Hepatocyte (in vitro differentiated cells): ENCODE measurements around the gene IARS1. TPM values are rescaled to one million over a fixed set of nuclear protein-coding genes. Genes with fewer than 3 reads are reported as not detected.

Source experiments
- DNase-seq: peaks from one replicate; pipeline ENCODE4 v3.0.0-alpha.2; 2016; ENCODE audit warnings: low spot score
- H2AFZ ChIP-seq: fragments of 200-600 bp; sonication (generic); 2 replicates; pipeline ENCODE4 v1.6.0; 2016; ENCODE audit warnings: antibody characterized with exemption, mild to moderate bottlenecking
- H3K27ac ChIP-seq: fragments of 200-600 bp; sonication (generic); 2 replicates; pipeline ENCODE4 v1.5.1; 2016; ENCODE audit warnings: mild to moderate bottlenecking
- H3K27me3 ChIP-seq: fragments of 200-600 bp; sonication (generic); 2 replicates; pipeline ENCODE4 v1.6.1; 2016
- H3K36me3 ChIP-seq: fragments of 200-600 bp; sonication (generic); replicated peaks from 2 replicates; pipeline ENCODE4 v1.5.1; 2016; ENCODE audit warnings: low read depth; ENCODE audit not compliant: insufficient read depth
- H3K4me1 ChIP-seq: fragments of 200-600 bp; sonication (generic); 2 replicates; pipeline ENCODE4 v1.5.1; 2016; ENCODE audit warnings: mild to moderate bottlenecking, moderate library complexity; ENCODE audit not compliant: insufficient read depth
- H3K4me2 ChIP-seq: fragments of 200-600 bp; sonication (generic); 2 replicates; pipeline ENCODE4 v1.6.0; 2016
- H3K4me3 ChIP-seq: fragments of 200-600 bp; sonication (generic); 2 replicates; pipeline ENCODE4 v1.5.1; 2016; ENCODE audit warnings: mild to moderate bottlenecking
- H3K79me2 ChIP-seq: fragments of 200-600 bp; sonication (generic); 2 replicates; pipeline ENCODE4 v1.6.0; 2017; ENCODE audit warnings: mild to moderate bottlenecking
- H3K9me2 ChIP-seq: fragments of 200-600 bp; sonication (generic); replicated peaks from 2 replicates; pipeline ENCODE4 v1.6.0; 2017; ENCODE audit warnings: mild to moderate bottlenecking; ENCODE audit not compliant: insufficient read depth
- H3K9me3 ChIP-seq: fragments of 200-600 bp; sonication (generic); 2 replicates; pipeline ENCODE4 v1.5.1; 2016; ENCODE audit warnings: low read depth, mild to moderate bottlenecking
- H4K20me1 ChIP-seq: fragments of 200-600 bp; sonication (generic); 2 replicates; pipeline ENCODE4 v1.6.0; 2016; ENCODE audit warnings: mild to moderate bottlenecking; ENCODE audit not compliant: insufficient read depth, poor library complexity, severe bottlenecking
- EZH2 ChIP-seq: fragments of 200-600 bp; sonication (generic); IDR thresholded peaks from 2 replicates; pipeline ENCODE4 v1.6.1; 2016; ENCODE audit warnings: antibody characterized with exemption, mild to moderate bottlenecking, borderline replicate concordance
- EZH2phosphoT487 ChIP-seq: fragments of 200-600 bp; sonication (generic); IDR thresholded peaks from one replicate; pipeline ENCODE4 v1.6.1; 2018; ENCODE audit warnings: antibody characterized with exemption, mild to moderate bottlenecking, low read depth, moderate library complexity; ENCODE audit not compliant: unreplicated experiment, severe bottlenecking
- WGBS: methylation state at CpG from one replicate; pipeline ENCODE4 v1.1.6; 2016; ENCODE audit warnings: low lambda C conversion rate; ENCODE audit errors: missing lambda C conversion rate; 5-methylcytosine and 5-hydroxymethylcytosine counted together
- polyA plus RNA-seq: library from polyadenylated mRNA; unstranded; fragments of >200 nt; fragmentation: Nextera tagmentation; extraction: Ambion mirVana; gene quantifications from 2 replicates; pipeline ENCODE4 v1.2.1, GENCODE V29; 2016
- total RNA-seq: library from RNA; depleted of rRNA; stranded (reverse); fragments of >200 nt; gene quantifications from 2 replicates; pipeline ENCODE4 v1.2.3, GENCODE V29; 2014
- TF ChIP-seq, protein P1 (sequence below): fragments of 200-600 bp; sonication (generic); IDR thresholded peaks from 2 replicates; pipeline ENCODE4 v1.5.1; 2016; ENCODE audit warnings: antibody characterized with exemption, mild to moderate bottlenecking; ENCODE audit not compliant: poor library complexity

Gene IARS1
- total RNA-seq (158 and 180 TPM in 2 replicates), polyA plus RNA-seq (74.4 and 76.7 TPM in 2 replicates)

DNA sequence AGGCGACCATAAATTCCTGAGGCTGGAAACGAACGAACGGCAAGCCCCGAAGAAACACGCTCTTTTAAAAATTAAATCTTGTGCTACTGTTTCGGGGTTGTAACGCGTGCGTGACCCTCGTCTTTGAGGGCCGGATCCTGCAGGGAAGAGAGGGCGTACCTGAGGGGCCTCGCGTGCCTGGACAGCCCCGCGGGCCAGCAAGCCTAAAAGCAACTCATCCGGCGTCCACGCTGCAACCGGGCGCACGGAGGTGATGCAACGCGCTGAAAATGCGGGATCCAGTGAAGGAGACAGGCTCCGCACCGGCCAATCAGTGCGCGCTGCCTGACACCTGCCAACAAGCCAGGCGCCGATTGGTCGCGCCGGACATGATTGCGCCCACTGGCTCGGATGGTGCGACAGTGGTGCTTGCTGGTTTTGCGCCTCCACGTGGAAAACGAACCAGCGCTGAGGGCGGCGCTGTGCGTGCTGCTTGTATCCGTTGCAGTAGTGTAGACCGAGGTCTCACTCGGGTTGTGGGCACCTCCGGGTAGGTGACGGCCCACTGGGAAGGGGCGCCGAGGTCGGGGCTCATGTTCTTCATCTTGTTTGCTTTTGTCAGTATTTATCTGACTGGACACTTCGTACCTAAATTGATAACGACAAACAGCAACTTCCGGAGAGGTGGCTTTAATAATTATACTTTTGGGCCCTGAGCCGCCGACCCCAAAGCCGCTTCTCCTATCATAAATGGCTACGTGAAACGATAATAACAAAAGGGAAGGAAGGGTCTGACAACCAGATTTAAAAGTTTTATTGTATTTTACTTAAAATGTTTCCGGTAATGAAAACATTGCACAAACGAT is at the start of gene IARS1:
Gene IARS1 (minus strand): TSS at position 246 of the 845 bp plus-strand sequence. CDS start 4,278 bp downstream, outside the sequence.
- Histone ChIP-seq H3K27me3 (no peaks in the 10 kb centered on the region), H3K9me2 (no peaks in the 10 kb centered on the region), H3K9me3 (no peaks in the 10 kb centered on the region), H3K4me1 (peaks cover 25% of the 10 kb centered on the region), H3K79me2 (peaks cover 46% of the 10 kb centered on the region), H4K20me1 (no peaks in the 10 kb centered on the region), H3K36me3 (no peaks in the 10 kb centered on the region), H3K27ac (peak within 1 kb of the TSS; percentile 86), H3K4me3 (peak within 1 kb of the TSS; percentile 77), H2AFZ (peak within 1 kb of the TSS; percentile 91), H3K4me2 (peak within 1 kb of the TSS; percentile 84)
- TF ChIP-seq EZH2 (no peak), EZH2phosphoT487 (no peak)
- TF ChIP-seq, protein P1, sequence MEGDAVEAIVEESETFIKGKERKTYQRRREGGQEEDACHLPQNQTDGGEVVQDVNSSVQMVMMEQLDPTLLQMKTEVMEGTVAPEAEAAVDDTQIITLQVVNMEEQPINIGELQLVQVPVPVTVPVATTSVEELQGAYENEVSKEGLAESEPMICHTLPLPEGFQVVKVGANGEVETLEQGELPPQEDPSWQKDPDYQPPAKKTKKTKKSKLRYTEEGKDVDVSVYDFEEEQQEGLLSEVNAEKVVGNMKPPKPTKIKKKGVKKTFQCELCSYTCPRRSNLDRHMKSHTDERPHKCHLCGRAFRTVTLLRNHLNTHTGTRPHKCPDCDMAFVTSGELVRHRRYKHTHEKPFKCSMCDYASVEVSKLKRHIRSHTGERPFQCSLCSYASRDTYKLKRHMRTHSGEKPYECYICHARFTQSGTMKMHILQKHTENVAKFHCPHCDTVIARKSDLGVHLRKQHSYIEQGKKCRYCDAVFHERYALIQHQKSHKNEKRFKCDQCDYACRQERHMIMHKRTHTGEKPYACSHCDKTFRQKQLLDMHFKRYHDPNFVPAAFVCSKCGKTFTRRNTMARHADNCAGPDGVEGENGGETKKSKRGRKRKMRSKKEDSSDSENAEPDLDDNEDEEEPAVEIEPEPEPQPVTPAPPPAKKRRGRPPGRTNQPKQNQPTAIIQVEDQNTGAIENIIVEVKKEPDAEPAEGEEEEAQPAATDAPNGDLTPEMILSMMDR = peak; percentile 45
- peak; percentile 97 for DNase-seq
- 2% methylated on average over 63 of the region's 63 CpGs for WGBS

DNA sequence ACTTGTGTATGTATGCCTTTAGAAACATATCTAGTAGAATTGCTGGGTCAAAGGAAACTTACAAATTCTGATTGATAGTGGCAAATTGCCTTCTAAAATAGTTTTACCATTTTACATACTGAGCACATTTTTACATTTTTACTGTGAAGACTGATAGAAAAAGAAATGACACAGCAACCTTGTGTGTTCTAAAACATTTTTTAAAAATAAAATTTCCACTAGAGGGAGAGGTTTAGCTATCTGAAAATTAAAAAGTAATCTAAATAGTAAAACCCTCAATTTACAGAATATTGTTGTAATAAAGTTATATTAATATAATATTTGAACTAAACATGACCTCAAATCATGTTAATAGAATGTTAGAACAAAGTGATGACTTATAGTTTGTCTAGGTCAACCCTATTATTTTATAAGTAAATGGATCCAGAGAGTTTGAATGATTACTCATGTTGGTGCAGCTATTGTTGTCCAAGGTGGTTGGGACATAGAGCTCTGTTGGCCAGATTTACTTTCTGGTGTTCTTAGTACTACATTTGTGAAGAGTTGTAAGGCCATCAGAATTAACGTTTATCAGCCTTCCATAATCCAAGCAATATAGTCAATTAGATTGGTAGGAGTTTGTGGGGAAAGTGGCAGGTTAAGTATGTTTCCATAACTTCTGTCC is 49.5 kb upstream of the IARS1 start:
- Histone ChIP-seq H3K4me1 (no peaks in the 10 kb centered on the region), H3K27me3 (no peaks in the 10 kb centered on the region), H2AFZ (no peak overlapping the region), H3K4me2 (no peak overlapping the region), H3K27ac (no peak overlapping the region), H3K4me3 (no peak overlapping the region), H3K36me3 (no peaks in the 10 kb centered on the region), H4K20me1 (no peaks in the 10 kb centered on the region), H3K79me2 (no peaks in the 10 kb centered on the region), H3K9me3 (no peaks in the 10 kb centered on the region), H3K9me2 (no peaks in the 10 kb centered on the region)
- TF ChIP-seq, protein P1 = peak; percentile 48
- TF ChIP-seq EZH2 = no peak
- no peak for DNase-seq
- WGBS = 76% methylated on average over 1 of the region's 1 CpG

DNA sequence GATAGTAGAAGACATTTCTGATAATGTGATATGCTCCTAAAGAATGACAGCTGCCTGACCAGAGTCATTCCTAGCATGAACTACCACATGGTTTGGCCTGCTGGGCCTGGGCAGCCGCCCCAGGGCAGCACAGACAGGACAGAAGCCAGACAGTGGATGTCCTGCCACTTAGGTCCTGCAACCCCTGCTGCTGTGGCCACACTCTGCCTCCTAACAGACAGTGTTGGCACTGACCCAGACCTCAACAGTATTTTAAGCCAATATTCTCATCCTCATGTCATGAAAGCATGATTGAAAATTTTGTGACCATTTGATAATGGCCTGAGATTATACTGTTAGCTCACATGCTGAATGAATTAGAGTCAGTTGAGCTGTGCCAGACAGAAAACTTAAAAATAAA is 48.1 kb upstream of the IARS1 start:
- Histone ChIP-seq H3K4me3 (no peak overlapping the region), H2AFZ (no peak overlapping the region), H3K79me2 (no peaks in the 10 kb centered on the region), H4K20me1 (no peaks in the 10 kb centered on the region), H3K9me3 (no peaks in the 10 kb centered on the region), H3K4me2 (no peak overlapping the region), H3K36me3 (no peaks in the 10 kb centered on the region), H3K27me3 (no peaks in the 10 kb centered on the region), H3K4me1 (no peaks in the 10 kb centered on the region), H3K27ac (no peak overlapping the region), H3K9me2 (no peaks in the 10 kb centered on the region)
- no peak for DNase-seq
- WGBS = 100% methylated on average over 1 of the region's 1 CpG
- TF ChIP-seq EZH2phosphoT487 (no peak), EZH2 (no peak)
- TF ChIP-seq, protein P1 = no peak
